Measurements from ENCODE around the gene ESRRG. TPM values are rescaled to one million over a fixed set of nuclear protein-coding genes. Genes with fewer than 3 reads are reported as not detected.

Gene ESRRG
- total and polyA plus RNA-seq, 2 experiments from 2014 or later, result 1.2 to 1.7 TPM

DNA sequence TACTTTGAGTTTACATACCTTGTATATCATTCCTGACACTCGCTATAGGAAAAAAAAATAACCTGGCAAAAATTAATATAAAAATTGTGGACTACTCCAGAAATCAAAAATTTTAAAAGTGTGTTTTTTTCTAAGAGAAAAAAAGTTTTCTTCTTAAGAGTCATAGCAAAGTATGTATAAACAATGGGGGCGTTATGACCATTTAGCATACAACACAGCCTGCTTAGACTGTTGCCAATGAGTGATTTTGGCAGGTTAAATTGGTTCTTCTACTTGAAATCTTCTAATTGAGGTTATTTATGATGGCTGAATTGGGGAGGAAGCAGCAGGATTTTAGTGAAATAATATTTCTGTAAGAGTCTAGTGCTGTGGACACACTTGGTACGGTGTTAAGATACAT is 169.5 kb downstream of the ESRRG start:
- Histone ChIP-seq H3K36me3 (ENCODE audit: insufficient read depth) (no peaks in the 10 kb centered on the region), H3K4me1 (ENCODE audit: insufficient read depth) (no peaks in the 10 kb centered on the region), H3K9me2 (ENCODE audit: insufficient read depth) (no peaks in the 10 kb centered on the region), H3K4me2 (no peak overlapping the region), H3K4me3 (no peak overlapping the region), H4K20me1 (replicated peaks; ENCODE audit: insufficient read depth) (no peaks in the 10 kb centered on the region; the same call in 1 of the 2 replicates), H3K27me3 (ENCODE audit: insufficient read depth) (no peaks in the 10 kb centered on the region), H3F3A (replicated peaks; ENCODE audit: low read depth) (no peaks in the 10 kb centered on the region), H2AFZ (no peak overlapping the region), H3K27ac (ENCODE audit: low read depth) (no peak overlapping the region), H3K79me2 (replicated peaks; ENCODE audit: insufficient read depth) (no peaks in the 10 kb centered on the region)
- no peak for ATAC-seq
- Mint-ChIP-seq H3K36me3 (ENCODE audit: low read depth) (no peaks in the 10 kb centered on the region), H3K4me3 (no peak overlapping the region), H3K9me3 (no peaks in the 10 kb centered on the region), H3K4me1 (peaks cover 4% of the 10 kb centered on the region; the same call in 2 of the 3 replicates), H3K27me3 (ENCODE audit: insufficient read depth, low read depth, poor library complexity) (peaks cover 2% of the 10 kb centered on the region), H3K27ac (no peak overlapping the region)
- TF ChIP-seq, protein P1, sequence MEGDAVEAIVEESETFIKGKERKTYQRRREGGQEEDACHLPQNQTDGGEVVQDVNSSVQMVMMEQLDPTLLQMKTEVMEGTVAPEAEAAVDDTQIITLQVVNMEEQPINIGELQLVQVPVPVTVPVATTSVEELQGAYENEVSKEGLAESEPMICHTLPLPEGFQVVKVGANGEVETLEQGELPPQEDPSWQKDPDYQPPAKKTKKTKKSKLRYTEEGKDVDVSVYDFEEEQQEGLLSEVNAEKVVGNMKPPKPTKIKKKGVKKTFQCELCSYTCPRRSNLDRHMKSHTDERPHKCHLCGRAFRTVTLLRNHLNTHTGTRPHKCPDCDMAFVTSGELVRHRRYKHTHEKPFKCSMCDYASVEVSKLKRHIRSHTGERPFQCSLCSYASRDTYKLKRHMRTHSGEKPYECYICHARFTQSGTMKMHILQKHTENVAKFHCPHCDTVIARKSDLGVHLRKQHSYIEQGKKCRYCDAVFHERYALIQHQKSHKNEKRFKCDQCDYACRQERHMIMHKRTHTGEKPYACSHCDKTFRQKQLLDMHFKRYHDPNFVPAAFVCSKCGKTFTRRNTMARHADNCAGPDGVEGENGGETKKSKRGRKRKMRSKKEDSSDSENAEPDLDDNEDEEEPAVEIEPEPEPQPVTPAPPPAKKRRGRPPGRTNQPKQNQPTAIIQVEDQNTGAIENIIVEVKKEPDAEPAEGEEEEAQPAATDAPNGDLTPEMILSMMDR (conservative IDR thresholded peaks at IDR 0.05; ENCODE audit: low read depth in 2 of 2), result no peak
- TF ChIP-seq NANOG (IDR thresholded peaks at IDR 0.05; ENCODE audit: borderline replicate concordance) (no peak), STAT1 (IDR thresholded peaks at IDR 0.05; ENCODE audit: unreplicated experiment) (no peak), POLR2AphosphoS5 (IDR thresholded peaks at IDR 0.05; ENCODE audit: low read depth) (no peak), ZNF114 (CRISPR knock-in tag; IDR thresholded peaks at IDR 0.05) (no peak), CREB1 (CRISPR knock-in tag; IDR thresholded peaks at IDR 0.05; ENCODE audit: low read depth) (no peak), ZNF331 (CRISPR knock-in tag; IDR thresholded peaks at IDR 0.05; ENCODE audit: low read depth) (no peak), EZH2phosphoT487 (IDR thresholded peaks at IDR 0.05; ENCODE audit: unreplicated experiment) (no peak), EZH2 (IDR thresholded peaks at IDR 0.05; ENCODE audit: low read depth, unreplicated experiment) (no peak), JUNB (IDR thresholded peaks at IDR 0.05; ENCODE audit: unreplicated experiment) (no peak)
- TF ChIP-seq, protein P2, sequence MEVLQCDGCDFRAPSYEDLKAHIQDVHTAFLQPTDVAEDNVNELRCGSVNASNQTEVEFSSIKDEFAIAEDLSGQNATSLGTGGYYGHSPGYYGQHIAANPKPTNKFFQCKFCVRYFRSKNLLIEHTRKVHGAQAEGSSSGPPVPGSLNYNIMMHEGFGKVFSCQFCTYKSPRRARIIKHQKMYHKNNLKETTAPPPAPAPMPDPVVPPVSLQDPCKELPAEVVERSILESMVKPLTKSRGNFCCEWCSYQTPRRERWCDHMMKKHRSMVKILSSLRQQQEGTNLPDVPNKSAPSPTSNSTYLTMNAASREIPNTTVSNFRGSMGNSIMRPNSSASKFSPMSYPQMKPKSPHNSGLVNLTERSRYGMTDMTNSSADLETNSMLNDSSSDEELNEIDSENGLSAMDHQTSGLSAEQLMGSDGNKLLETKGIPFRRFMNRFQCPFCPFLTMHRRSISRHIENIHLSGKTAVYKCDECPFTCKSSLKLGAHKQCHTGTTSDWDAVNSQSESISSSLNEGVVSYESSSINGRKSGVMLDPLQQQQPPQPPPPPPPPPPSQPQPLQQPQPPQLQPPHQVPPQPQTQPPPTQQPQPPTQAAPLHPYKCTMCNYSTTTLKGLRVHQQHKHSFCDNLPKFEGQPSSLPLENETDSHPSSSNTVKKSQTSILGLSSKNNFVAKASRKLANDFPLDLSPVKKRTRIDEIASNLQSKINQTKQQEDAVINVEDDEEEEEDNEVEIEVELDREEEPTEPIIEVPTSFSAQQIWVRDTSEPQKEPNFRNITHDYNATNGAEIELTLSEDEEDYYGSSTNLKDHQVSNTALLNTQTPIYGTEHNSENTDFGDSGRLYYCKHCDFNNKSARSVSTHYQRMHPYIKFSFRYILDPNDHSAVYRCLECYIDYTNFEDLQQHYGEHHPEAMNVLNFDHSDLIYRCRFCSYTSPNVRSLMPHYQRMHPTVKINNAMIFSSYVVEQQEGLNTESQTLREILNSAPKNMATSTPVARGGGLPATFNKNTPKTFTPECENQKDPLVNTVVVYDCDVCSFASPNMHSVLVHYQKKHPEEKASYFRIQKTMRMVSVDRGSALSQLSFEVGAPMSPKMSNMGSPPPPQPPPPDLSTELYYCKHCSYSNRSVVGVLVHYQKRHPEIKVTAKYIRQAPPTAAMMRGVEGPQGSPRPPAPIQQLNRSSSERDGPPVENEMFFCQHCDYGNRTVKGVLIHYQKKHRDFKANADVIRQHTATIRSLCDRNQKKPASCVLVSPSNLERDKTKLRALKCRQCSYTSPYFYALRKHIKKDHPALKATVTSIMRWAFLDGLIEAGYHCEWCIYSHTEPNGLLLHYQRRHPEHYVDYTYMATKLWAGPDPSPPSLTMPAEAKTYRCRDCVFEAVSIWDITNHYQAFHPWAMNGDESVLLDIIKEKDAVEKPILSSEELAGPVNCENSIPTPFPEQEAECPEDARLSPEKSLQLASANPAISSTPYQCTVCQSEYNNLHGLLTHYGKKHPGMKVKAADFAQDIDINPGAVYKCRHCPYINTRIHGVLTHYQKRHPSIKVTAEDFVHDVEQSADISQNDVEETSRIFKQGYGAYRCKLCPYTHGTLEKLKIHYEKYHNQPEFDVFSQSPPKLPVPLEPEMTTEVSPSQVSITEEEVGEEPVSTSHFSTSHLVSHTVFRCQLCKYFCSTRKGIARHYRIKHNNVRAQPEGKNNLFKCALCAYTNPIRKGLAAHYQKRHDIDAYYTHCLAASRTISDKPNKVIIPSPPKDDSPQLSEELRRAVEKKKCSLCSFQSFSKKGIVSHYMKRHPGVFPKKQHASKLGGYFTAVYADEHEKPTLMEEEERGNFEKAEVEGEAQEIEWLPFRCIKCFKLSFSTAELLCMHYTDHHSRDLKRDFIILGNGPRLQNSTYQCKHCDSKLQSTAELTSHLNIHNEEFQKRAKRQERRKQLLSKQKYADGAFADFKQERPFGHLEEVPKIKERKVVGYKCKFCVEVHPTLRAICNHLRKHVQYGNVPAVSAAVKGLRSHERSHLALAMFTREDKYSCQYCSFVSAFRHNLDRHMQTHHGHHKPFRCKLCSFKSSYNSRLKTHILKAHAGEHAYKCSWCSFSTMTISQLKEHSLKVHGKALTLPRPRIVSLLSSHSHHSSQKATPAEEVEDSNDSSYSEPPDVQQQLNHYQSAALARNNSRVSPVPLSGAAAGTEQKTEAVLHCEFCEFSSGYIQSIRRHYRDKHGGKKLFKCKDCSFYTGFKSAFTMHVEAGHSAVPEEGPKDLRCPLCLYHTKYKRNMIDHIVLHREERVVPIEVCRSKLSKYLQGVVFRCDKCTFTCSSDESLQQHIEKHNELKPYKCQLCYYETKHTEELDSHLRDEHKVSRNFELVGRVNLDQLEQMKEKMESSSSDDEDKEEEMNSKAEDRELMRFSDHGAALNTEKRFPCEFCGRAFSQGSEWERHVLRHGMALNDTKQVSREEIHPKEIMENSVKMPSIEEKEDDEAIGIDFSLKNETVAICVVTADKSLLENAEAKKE (CRISPR knock-in tag; IDR thresholded peaks at IDR 0.05), result no peak
- TF ChIP-seq, protein P3, sequence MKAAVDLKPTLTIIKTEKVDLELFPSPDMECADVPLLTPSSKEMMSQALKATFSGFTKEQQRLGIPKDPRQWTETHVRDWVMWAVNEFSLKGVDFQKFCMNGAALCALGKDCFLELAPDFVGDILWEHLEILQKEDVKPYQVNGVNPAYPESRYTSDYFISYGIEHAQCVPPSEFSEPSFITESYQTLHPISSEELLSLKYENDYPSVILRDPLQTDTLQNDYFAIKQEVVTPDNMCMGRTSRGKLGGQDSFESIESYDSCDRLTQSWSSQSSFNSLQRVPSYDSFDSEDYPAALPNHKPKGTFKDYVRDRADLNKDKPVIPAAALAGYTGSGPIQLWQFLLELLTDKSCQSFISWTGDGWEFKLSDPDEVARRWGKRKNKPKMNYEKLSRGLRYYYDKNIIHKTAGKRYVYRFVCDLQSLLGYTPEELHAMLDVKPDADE (IDR thresholded peaks at IDR 0.05), result no peak
- TF ChIP-seq, protein P4, sequence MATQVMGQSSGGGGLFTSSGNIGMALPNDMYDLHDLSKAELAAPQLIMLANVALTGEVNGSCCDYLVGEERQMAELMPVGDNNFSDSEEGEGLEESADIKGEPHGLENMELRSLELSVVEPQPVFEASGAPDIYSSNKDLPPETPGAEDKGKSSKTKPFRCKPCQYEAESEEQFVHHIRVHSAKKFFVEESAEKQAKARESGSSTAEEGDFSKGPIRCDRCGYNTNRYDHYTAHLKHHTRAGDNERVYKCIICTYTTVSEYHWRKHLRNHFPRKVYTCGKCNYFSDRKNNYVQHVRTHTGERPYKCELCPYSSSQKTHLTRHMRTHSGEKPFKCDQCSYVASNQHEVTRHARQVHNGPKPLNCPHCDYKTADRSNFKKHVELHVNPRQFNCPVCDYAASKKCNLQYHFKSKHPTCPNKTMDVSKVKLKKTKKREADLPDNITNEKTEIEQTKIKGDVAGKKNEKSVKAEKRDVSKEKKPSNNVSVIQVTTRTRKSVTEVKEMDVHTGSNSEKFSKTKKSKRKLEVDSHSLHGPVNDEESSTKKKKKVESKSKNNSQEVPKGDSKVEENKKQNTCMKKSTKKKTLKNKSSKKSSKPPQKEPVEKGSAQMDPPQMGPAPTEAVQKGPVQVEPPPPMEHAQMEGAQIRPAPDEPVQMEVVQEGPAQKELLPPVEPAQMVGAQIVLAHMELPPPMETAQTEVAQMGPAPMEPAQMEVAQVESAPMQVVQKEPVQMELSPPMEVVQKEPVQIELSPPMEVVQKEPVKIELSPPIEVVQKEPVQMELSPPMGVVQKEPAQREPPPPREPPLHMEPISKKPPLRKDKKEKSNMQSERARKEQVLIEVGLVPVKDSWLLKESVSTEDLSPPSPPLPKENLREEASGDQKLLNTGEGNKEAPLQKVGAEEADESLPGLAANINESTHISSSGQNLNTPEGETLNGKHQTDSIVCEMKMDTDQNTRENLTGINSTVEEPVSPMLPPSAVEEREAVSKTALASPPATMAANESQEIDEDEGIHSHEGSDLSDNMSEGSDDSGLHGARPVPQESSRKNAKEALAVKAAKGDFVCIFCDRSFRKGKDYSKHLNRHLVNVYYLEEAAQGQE (IDR thresholded peaks at IDR 0.05; ENCODE audit: unreplicated experiment), result no peak
- DNase-seq (ENCODE audit: low spot score), result no peak

All from GM23338 (cell line).